ENCODE measurements around the gene DBX2. TPM values are rescaled to one million over a fixed set of nuclear protein-coding genes. Genes with fewer than 3 reads are reported as not detected.

Gene DBX2
- total RNA-seq, 4 donors from 2014 or later: 0.40 to 1.1 (median 0.76) TPM; not detected in 1

DNA sequence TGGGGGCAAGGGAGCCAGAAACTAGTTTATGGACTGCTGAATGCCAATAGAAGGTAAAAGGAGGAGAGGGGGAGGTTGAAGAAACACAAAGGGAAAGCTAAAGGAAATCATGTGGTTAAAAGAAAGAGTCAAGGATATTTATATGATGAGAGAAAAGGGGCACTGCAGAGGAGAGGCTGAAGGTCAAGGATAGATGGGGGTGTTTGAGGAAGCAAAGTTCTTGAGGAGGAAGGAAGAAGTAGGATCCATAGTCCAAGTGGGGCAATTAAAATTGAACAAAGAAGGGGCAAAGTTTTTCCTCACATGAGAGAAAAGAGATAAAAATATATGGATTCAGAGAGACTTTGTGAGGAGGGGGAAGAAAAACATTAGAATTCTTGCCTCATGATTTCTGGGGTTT, 10.1 kb upstream of the DBX2 start:
- Histone ChIP-seq H3K4me3 (no peak overlapping the region), H3K36me3 (no peaks in the 10 kb centered on the region), H3K27ac (no peak overlapping the region), H3K9me3 (no peaks in the 10 kb centered on the region), H3K27me3 (no peaks in the 10 kb centered on the region), H3K4me1 (no peaks in the 10 kb centered on the region)
- TF ChIP-seq POLR2AphosphoS5 (IDR thresholded peaks at IDR 0.05): no peak
- TF ChIP-seq, protein P1, sequence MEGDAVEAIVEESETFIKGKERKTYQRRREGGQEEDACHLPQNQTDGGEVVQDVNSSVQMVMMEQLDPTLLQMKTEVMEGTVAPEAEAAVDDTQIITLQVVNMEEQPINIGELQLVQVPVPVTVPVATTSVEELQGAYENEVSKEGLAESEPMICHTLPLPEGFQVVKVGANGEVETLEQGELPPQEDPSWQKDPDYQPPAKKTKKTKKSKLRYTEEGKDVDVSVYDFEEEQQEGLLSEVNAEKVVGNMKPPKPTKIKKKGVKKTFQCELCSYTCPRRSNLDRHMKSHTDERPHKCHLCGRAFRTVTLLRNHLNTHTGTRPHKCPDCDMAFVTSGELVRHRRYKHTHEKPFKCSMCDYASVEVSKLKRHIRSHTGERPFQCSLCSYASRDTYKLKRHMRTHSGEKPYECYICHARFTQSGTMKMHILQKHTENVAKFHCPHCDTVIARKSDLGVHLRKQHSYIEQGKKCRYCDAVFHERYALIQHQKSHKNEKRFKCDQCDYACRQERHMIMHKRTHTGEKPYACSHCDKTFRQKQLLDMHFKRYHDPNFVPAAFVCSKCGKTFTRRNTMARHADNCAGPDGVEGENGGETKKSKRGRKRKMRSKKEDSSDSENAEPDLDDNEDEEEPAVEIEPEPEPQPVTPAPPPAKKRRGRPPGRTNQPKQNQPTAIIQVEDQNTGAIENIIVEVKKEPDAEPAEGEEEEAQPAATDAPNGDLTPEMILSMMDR (IDR thresholded peaks at IDR 0.05): no peak
- TF ChIP-seq EP300 (IDR thresholded peaks at IDR 0.05): no peak
- TF ChIP-seq POLR2A (IDR thresholded peaks at IDR 0.05): no peak
- DNase-seq (ENCODE audit: low spot score in 2 of 2): no peak

DNA sequence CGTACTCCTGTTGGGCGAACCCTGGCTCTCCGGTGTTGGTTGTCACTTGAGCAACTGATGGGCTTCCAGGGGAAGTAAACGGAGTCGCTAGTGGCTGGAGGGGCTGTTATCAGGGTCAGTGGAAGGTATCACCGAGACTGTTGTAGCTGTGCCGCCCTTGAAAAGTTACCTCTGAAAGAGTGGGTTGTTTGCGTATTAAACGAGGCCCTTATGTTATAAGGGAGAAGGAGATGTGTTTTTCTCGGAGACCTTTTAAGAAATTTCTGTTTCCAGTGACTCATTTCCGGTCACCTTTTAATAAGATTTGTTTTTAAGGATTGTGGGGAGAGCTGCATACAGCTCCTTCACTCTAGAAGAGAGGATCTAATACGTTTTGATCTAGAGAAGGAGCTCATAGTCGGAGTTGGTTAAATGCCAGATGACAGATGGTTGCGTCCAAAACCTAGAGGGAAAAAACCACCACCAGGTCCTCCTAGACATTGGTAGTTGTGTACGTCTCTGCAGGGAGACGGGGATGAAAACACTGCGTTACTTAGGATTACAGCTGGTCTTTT, 750 bp upstream of the DBX2 start:
- WGBS: 23% methylated on average over 17 of the region's 17 CpGs
- Histone ChIP-seq H3K4me3 (peak overlapping the region; percentile 51), H3K36me3 (no peaks in the 10 kb centered on the region)

DNA sequence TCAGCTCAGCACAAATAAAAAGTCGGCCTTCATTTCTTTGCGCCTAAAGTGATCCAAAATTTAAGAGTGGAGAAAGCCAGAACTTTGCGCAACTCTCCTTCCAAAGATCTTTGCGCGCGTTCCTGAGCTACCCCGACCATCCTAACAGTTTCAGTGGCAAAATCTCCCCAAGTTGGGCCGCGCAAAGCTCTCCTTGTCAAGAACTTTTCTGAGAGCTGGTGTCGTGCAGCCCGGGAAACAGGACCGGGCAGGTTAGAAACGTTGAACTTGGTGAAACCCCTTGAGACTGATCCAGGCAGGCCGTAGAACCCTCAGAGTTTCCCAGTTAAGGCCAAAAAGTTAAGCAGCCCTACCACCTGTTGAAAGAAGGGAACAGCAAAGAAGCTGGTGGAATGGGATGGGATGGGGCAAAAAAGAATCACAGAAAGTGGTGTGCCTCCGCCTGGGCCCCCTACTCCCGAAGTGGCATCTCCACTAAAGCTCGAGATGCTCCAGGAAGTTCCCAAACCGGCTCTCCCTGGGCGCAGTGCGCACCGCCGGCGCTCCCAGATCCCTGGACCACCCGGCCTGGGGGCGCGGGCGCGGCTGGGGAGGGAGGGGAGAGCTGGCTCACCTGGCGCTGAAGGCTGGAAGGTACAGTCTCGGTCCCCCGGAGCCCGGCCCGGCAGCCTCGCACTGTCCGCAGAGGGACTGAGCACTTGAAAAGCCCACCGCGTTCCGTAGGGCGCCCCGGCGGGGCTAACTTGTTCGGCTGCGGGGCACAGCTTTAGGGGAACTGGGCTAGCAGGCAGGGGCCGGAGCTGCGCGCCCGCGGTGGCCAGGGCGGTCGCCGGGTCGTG, 768 bp downstream of the DBX2 start:
- Histone ChIP-seq H3K27ac (no peak overlapping the region), H3K27me3 (peaks cover 49% of the 10 kb centered on the region), H3K9me3 (no peaks in the 10 kb centered on the region), H3K4me3 (peak overlapping the region; percentile 51), H3K36me3 (no peaks in the 10 kb centered on the region), H3K4me1 (peaks cover 21% of the 10 kb centered on the region)
- 21% methylated on average over 28 of the region's 52 CpGs for WGBS
- TF ChIP-seq, protein P1 (IDR thresholded peaks at IDR 0.05): no peak
- no peak for TF ChIP-seq EP300 (IDR thresholded peaks at IDR 0.05)
- no peak for TF ChIP-seq POLR2AphosphoS5 (IDR thresholded peaks at IDR 0.05)
- no peak for TF ChIP-seq POLR2A (IDR thresholded peaks at IDR 0.05)
- DNase-seq (ENCODE audit: low spot score in 2 of 2): no peak

More for the DNA sequence above, 750 bp upstream of the DBX2 start:
- TF ChIP-seq POLR2A (IDR thresholded peaks at IDR 0.05): no peak
- no peak for TF ChIP-seq POLR2AphosphoS5 (IDR thresholded peaks at IDR 0.05)
- TF ChIP-seq EP300 (IDR thresholded peaks at IDR 0.05): no peak
- TF ChIP-seq, protein P1 (IDR thresholded peaks at IDR 0.05): no peak
- Histone ChIP-seq H3K9me3 (no peaks in the 10 kb centered on the region), H3K27ac (no peak overlapping the region), H3K4me1 (peaks cover 21% of the 10 kb centered on the region), H3K27me3 (peaks cover 49% of the 10 kb centered on the region)
- DNase-seq (ENCODE audit: low spot score in 2 of 2): no peak

DNA sequence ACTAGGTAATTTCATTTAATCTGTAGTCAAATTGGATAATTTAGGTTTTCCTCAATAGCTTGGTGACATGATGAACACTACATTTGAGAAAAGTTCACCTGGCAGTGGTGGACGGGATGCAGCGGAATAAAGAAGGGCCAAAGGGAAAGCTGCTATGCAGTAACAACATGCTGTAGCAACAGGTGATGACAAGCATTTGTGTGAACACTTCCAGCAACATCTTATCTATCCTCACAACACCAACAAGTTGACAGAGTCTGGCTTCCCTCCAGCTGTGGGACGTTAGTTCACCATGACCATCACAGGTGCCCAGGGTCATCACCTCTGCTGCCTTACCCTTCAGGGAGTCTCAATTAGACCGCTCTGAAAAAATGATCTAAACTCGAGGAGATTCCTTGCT, 8.3 kb downstream of the DBX2 start:
- Histone ChIP-seq H3K36me3 (no peaks in the 10 kb centered on the region), H3K9me3 (no peaks in the 10 kb centered on the region), H3K4me3 (no peak overlapping the region), H3K27me3 (no peaks in the 10 kb centered on the region), H3K4me1 (no peaks in the 10 kb centered on the region), H3K27ac (no peak overlapping the region)
- TF ChIP-seq POLR2AphosphoS5 (IDR thresholded peaks at IDR 0.05): no peak
- TF ChIP-seq, protein P1 (IDR thresholded peaks at IDR 0.05): no peak
- DNase-seq (ENCODE audit: low spot score in 2 of 2): no peak
- WGBS: 87% methylated on average over 5 of the region's 5 CpGs

DNA sequence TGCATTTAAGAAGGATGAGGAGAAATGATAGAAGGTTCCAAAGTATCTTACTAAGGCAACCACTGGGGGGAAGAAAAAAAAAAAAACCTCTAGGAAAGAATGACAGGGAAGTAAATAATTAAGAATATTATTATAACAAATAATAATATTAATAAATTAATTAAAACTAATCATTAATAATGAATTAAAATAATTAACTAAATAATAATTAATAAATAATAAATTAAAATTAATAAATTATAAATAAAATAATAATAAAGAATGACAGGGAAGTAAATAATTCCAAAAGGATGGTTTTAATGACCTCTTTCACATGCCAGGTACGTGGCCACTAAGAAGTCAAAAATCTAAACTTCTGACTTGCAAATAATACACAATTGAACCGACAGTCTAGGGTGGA, 9.9 kb downstream of the DBX2 start:
- Histone ChIP-seq H3K36me3 (no peaks in the 10 kb centered on the region), H3K4me1 (no peaks in the 10 kb centered on the region), H3K9me3 (no peaks in the 10 kb centered on the region), H3K27ac (no peak overlapping the region), H3K27me3 (no peaks in the 10 kb centered on the region), H3K4me3 (no peak overlapping the region)
- WGBS: 90% methylated on average over 2 of the region's 2 CpGs
- TF ChIP-seq, protein P1 (IDR thresholded peaks at IDR 0.05): no peak
- TF ChIP-seq EP300 (IDR thresholded peaks at IDR 0.05): no peak
- TF ChIP-seq POLR2A (IDR thresholded peaks at IDR 0.05): no peak
- no peak for TF ChIP-seq POLR2AphosphoS5 (IDR thresholded peaks at IDR 0.05)
- DNase-seq (ENCODE audit: low spot score in 2 of 2): no peak
